ENCODE data around the gene MRFAP1L1. TPM values are rescaled to one million over a fixed set of nuclear protein-coding genes. Genes with fewer than 3 reads are reported as not detected.

Gene MRFAP1L1
- total and polyA plus RNA-seq, 2 donors (not counting 1 experiment from before 2014, with no cell fraction given) = 12.5 to 57.2 TPM

DNA sequence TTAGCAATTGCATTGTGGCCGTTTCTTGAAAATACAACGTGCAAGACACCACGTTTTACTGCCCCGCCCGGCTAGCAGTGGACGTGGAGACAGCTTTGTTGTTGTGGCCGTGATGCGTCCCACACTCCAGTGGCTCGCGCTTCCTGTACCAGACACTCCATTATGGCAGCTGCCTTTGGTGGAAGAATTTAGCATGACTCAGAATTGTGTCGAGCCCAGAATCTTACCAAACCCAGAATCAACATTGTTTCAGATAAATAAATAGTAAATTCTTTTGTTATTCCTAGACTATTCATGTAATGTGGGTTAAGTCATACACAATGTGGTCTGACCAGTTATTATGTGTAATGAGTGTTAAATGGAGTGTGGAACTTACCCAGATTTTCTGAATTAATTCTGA lies 41.3 kb downstream of the MRFAP1L1 start:
- Histone ChIP-seq H3K27ac (ENCODE audit: low read length in 2 of 2) (no peak overlapping the region), H3K4me3 (ENCODE audit: control extremely low read depth in 1 of 5, extremely low read depth in 1 of 5, insufficient read depth in 1 of 5, low read depth in 2 of 5, low read length in 4 of 5) (no peak overlapping the region), H3K4me2 (replicated peaks; ENCODE audit: low read depth, low read length, poor library complexity, severe bottlenecking) (no peak overlapping the region), H2AFZ (ENCODE audit: insufficient read depth, low read depth, low read length, poor library complexity, severe bottlenecking) (no peak overlapping the region), H3K4me1 (ENCODE audit: control insufficient read depth in 2 of 2, insufficient read depth in 2 of 2, low read length in 2 of 2) (peaks cover 15 to 16% of the 10 kb centered on the region in 2 donors), H3K79me2 (ENCODE audit: control insufficient read depth, insufficient read depth, low read length) (no peaks in the 10 kb centered on the region), H3K27me3 (replicated peaks in 1 of 4; ENCODE audit: control extremely low read depth in 1 of 4, control insufficient read depth in 3 of 4, insufficient read depth in 4 of 4, low read length in 3 of 4) (peaks cover 0 to 18% (median 12%) of the 10 kb centered on the region in 4 experiments), H3K36me3 (replicated peaks in 1 of 2; ENCODE audit: control extremely low read depth in 1 of 2, control insufficient read depth in 1 of 2, extremely low read depth in 1 of 2, insufficient read depth in 2 of 2, low read length in 1 of 2) (no peaks in the 10 kb centered on the region), H4K20me1 (ENCODE audit: control insufficient read depth, insufficient read depth, low read length, poor library complexity, severe bottlenecking) (no peaks in the 10 kb centered on the region), H3K9me3 (ENCODE audit: control extremely low read depth in 1 of 3, control insufficient read depth in 2 of 3, insufficient read depth in 1 of 3, low read length in 2 of 3) (peaks cover 0 to 17% (median 0%) of the 10 kb centered on the region in 3 donors), H3K9ac (ENCODE audit: low read length) (no peak overlapping the region)
- Mint-ChIP-seq H3K27me3 (peaks cover 3% of the 10 kb centered on the region), H3K27ac (no peak overlapping the region), H3K4me1 (peaks cover 3% of the 10 kb centered on the region), H3K9me3 (ENCODE audit: insufficient read depth) (no peaks in the 10 kb centered on the region), H3K4me3 (no peak overlapping the region)
- TF ChIP-seq EZH2 (IDR thresholded peaks at IDR 0.05; ENCODE audit: borderline replicate concordance, insufficient read depth, low read depth, low read length, poor library complexity, severe bottlenecking) = no peak
- TF ChIP-seq, protein P1, sequence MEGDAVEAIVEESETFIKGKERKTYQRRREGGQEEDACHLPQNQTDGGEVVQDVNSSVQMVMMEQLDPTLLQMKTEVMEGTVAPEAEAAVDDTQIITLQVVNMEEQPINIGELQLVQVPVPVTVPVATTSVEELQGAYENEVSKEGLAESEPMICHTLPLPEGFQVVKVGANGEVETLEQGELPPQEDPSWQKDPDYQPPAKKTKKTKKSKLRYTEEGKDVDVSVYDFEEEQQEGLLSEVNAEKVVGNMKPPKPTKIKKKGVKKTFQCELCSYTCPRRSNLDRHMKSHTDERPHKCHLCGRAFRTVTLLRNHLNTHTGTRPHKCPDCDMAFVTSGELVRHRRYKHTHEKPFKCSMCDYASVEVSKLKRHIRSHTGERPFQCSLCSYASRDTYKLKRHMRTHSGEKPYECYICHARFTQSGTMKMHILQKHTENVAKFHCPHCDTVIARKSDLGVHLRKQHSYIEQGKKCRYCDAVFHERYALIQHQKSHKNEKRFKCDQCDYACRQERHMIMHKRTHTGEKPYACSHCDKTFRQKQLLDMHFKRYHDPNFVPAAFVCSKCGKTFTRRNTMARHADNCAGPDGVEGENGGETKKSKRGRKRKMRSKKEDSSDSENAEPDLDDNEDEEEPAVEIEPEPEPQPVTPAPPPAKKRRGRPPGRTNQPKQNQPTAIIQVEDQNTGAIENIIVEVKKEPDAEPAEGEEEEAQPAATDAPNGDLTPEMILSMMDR (IDR thresholded peaks at IDR 0.05) = no peak
- ChIA-PET CTCF (no interaction called here), POLR2A (no interaction called here)
- DNase-seq (no peak), ATAC-seq (ENCODE audit: low read depth) (no peak)
- 70% methylated on average over 7 of the region's 11 CpGs for WGBS (ENCODE audit: insufficient coverage)
- intact Hi-C loops (cut with micrococcal nuclease) = no loop called here

DNA sequence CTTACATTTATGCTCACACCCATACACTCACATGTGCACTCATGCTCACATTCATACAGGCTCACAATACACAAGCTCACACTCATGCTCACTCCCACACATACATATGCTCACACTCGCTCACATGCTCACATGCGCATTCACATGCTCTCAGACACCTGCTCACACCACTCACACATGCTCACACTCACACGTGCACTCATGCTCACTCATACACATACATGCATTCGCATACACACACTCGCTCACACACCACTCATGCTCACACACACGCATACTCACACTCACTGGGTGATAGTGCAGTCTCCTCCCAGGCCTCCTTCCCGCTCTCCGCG lies 44.4 kb downstream of the MRFAP1L1 start:
- TF ChIP-seq, protein P1 (IDR thresholded peaks at IDR 0.05) = no peak
- no peak for TF ChIP-seq EZH2 (IDR thresholded peaks at IDR 0.05; ENCODE audit: borderline replicate concordance, insufficient read depth, low read depth, low read length, poor library complexity, severe bottlenecking)
- Histone ChIP-seq H3K4me1 (ENCODE audit: control insufficient read depth in 2 of 2, insufficient read depth in 2 of 2, low read length in 2 of 2) (peaks cover 10 to 17% of the 10 kb centered on the region in 2 donors), H4K20me1 (ENCODE audit: control insufficient read depth, insufficient read depth, low read length, poor library complexity, severe bottlenecking) (no peaks in the 10 kb centered on the region), H3K9me3 (ENCODE audit: control extremely low read depth in 1 of 3, control insufficient read depth in 2 of 3, insufficient read depth in 1 of 3, low read length in 2 of 3) (peaks cover 0 to 15% (median 0%) of the 10 kb centered on the region in 3 donors), H3K4me2 (replicated peaks; ENCODE audit: low read depth, low read length, poor library complexity, severe bottlenecking) (no peak overlapping the region), H3K9ac (ENCODE audit: low read length) (no peak overlapping the region), H3K4me3 (ENCODE audit: control extremely low read depth in 1 of 5, extremely low read depth in 1 of 5, insufficient read depth in 1 of 5, low read depth in 2 of 5, low read length in 4 of 5) (no peak overlapping the region), H3K79me2 (ENCODE audit: control insufficient read depth, insufficient read depth, low read length) (no peaks in the 10 kb centered on the region), H3K36me3 (replicated peaks in 1 of 2; ENCODE audit: control extremely low read depth in 1 of 2, control insufficient read depth in 1 of 2, extremely low read depth in 1 of 2, insufficient read depth in 2 of 2, low read length in 1 of 2) (no peaks in the 10 kb centered on the region), H3K27me3 (replicated peaks in 1 of 4; ENCODE audit: control extremely low read depth in 1 of 4, control insufficient read depth in 3 of 4, insufficient read depth in 4 of 4, low read length in 3 of 4) (peaks cover 0 to 41% (median 21%) of the 10 kb centered on the region in 4 experiments), H2AFZ (ENCODE audit: insufficient read depth, low read depth, low read length, poor library complexity, severe bottlenecking) (no peak overlapping the region), H3K27ac (ENCODE audit: low read length in 2 of 2) (no peak overlapping the region)
- POLR2A ChIA-PET = no interaction called here
- no peaks in the 10 kb centered on the region for H3K4me1 Mint-ChIP-seq
- H3K27ac Mint-ChIP-seq = no peak overlapping the region
- H3K9me3 Mint-ChIP-seq (ENCODE audit: insufficient read depth) = no peaks in the 10 kb centered on the region
- CTCF ChIA-PET = no interaction called here
- peaks cover 20% of the 10 kb centered on the region for H3K27me3 Mint-ChIP-seq
- DNase-seq (no peak), ATAC-seq (ENCODE audit: low read depth) (no peak)
- 100% methylated on average over 6 of the region's 9 CpGs for WGBS (ENCODE audit: insufficient coverage)
- intact Hi-C loops (cut with micrococcal nuclease) = no loop called here
- no peak overlapping the region for H3K4me3 Mint-ChIP-seq
